GM21825 (cell line): Measurements from ENCODE around the gene UST.
"Not testable (repeated sequence)": the region's sequence is repeated elsewhere in the genome, so short reads cannot be mapped to it uniquely, and the experiment has no call there.

Experiments
- ATAC-seq: cut with Tn5 transposase; IDR thresholded peaks from one replicate; pipeline ENCODE4 v1.9.1; 2021; ENCODE audit warnings: mild to moderate bottlenecking, moderate library complexity; ENCODE audit not compliant: unreplicated experiment

The UST gene

GRCh38 chr6:148764259-148765020, 17.6 kb downstream of the UST start:
- ATAC-seq: not testable (repeated sequence)

- ATAC-seq: no peak
These were observed 19.3 kb downstream of the UST start for GRCh38 chr6:148765898-148766808.

GRCh38 chr6:148768646-148769270, 21.9 kb downstream of the UST start:
- ATAC-seq: no peak

GRCh38 chr6:148769304-148769968, 22.6 kb downstream of the UST start:
- no peak for ATAC-seq

GRCh38 chr6:148770408-148771211, 23.8 kb downstream of the UST start:
- ATAC-seq: no peak

- ATAC-seq: no peak
These were observed 24.4 kb downstream of the UST start for GRCh38 chr6:148771212-148771601.

GRCh38 chr6:148771896-148772554, 25.2 kb downstream of the UST start:
- ATAC-seq: no peak

GRCh38 chr6:148775161-148775560, 28.3 kb downstream of the UST start:
- no peak for ATAC-seq

GRCh38 chr6:148776321-148777308, 29.8 kb downstream of the UST start:
- no peak for ATAC-seq

- ATAC-seq: no peak
These were observed 32.3 kb downstream of the UST start for GRCh38 chr6:148779142-148779562.

GRCh38 chr6:148780423-148780822, 33.6 kb downstream of the UST start:
- ATAC-seq: not testable (repeated sequence)

- peak; percentile 89 for ATAC-seq
These were observed 34.1 kb downstream of the UST start for GRCh38 chr6:148780918-148781436.

- no peak for ATAC-seq
These were observed 43.1 kb downstream of the UST start for GRCh38 chr6:148789948-148790347.

- no peak for ATAC-seq
These were observed 43.6 kb downstream of the UST start for GRCh38 chr6:148790404-148790803.

GRCh38 chr6:148790817-148791216, 44.0 kb downstream of the UST start:
- no peak for ATAC-seq

GRCh38 chr6:148791372-148791771, 44.5 kb downstream of the UST start:
- no peak for ATAC-seq

GRCh38 chr6:148793721-148794120, 46.9 kb downstream of the UST start:
- no peak for ATAC-seq

GRCh38 chr6:148794797-148795196, 48.0 kb downstream of the UST start:
- ATAC-seq: no peak
